GM06990 (cell line): Measurements from ENCODE around the gene RPP40.
"Not testable (repeated sequence)": the region's sequence is repeated elsewhere in the genome, so short reads cannot be mapped to it uniquely, and the experiment has no call there.

Experiments
- DNase-seq: peaks from one replicate; pipeline ENCODE4 v3.0.0-alpha.2; 2011; ENCODE audit not compliant: insufficient read length; ENCODE audit errors: extremely low read depth
- H3K27me3 ChIP-seq: replicated peaks from 2 replicates; pipeline ENCODE4 v1.6.0; 2011; ENCODE audit warnings: low read length; ENCODE audit not compliant: control insufficient read depth, insufficient read depth
- H3K36me3 ChIP-seq: 2 replicates; pipeline ENCODE4 v1.5.1; 2011; ENCODE audit warnings: low read length; ENCODE audit not compliant: control insufficient read depth, insufficient read depth
- H3K4me3 ChIP-seq: replicated peaks from 2 replicates; pipeline ENCODE4 v1.5.1; 2011; ENCODE audit warnings: low read depth, mild to moderate bottlenecking, control low read depth, low read length
- TF ChIP-seq, protein P1 (sequence below): IDR thresholded peaks from 2 replicates; pipeline ENCODE4 v1.5.1; 2011; ENCODE audit warnings: low read length, control low read depth, mild to moderate bottlenecking, inconsistent platforms; ENCODE audit not compliant: insufficient read depth, poor library complexity, severe bottlenecking

The RPP40 gene

DNA sequence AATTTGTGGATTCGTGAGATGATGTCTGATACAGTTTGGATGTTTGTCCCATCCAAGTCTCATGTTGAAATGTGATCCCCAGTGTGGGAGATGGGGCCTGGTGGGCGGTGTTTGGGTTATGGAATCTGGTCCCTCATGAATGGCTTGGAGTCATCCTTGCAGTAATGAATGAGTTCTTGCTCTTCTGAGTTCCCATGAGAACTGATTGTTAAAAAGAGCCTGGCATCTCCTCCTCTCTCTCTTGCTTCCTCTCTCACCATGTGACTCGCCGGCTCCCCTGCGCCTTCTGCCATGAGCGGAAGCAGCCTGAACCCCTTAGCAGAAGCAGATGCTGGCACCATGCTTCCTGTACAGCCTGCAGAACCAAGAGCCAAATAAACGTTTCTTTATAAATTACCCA lies 30.5 kb upstream of the RPP40 start:
- no peaks in the 10 kb centered on the region; the same call in 1 of the 2 replicates for H3K27me3 ChIP-seq
- TF ChIP-seq, protein P1, sequence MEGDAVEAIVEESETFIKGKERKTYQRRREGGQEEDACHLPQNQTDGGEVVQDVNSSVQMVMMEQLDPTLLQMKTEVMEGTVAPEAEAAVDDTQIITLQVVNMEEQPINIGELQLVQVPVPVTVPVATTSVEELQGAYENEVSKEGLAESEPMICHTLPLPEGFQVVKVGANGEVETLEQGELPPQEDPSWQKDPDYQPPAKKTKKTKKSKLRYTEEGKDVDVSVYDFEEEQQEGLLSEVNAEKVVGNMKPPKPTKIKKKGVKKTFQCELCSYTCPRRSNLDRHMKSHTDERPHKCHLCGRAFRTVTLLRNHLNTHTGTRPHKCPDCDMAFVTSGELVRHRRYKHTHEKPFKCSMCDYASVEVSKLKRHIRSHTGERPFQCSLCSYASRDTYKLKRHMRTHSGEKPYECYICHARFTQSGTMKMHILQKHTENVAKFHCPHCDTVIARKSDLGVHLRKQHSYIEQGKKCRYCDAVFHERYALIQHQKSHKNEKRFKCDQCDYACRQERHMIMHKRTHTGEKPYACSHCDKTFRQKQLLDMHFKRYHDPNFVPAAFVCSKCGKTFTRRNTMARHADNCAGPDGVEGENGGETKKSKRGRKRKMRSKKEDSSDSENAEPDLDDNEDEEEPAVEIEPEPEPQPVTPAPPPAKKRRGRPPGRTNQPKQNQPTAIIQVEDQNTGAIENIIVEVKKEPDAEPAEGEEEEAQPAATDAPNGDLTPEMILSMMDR, result no peak
- DNase-seq, result no peak
- no peak overlapping the region for H3K4me3 ChIP-seq
- H3K36me3 ChIP-seq, result no peaks in the 10 kb centered on the region

DNA sequence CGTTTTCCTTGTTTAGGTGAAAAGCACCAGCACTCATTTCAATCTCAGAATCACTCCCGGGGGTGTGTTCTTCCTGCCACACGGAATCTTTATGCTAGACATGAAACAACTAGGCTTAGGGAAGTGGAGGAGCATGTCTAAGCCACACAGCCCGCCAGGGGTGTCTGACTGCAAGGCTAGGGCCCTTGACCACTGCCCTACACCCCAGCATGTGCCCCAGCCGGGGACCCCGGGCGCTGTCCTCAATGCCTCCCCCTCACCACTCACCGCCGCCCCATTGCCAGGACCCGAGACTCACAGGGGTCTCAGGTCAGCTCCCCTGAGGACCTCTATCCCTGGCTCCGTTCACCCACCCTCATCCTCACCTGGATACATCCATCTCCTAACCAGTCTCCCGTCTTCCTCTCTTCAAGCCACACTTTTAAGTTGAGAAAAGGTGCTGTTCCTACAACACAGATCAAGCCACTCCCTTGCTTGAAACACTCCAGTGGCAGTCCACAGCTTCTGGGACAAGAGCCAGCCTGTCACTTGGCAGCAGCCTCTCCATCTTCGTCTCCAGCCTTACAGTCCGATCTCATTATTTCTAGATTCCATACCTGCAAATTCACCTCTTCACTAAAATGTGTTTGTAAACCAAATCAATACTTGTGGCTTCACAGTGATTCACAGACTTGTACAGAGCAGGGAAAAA lies 29.5 kb upstream of the RPP40 start:
- H3K4me3 ChIP-seq, H3K36me3 ChIP-seq, H3K27me3 ChIP-seq, DNase-seq: not testable (repeated sequence)

DNA sequence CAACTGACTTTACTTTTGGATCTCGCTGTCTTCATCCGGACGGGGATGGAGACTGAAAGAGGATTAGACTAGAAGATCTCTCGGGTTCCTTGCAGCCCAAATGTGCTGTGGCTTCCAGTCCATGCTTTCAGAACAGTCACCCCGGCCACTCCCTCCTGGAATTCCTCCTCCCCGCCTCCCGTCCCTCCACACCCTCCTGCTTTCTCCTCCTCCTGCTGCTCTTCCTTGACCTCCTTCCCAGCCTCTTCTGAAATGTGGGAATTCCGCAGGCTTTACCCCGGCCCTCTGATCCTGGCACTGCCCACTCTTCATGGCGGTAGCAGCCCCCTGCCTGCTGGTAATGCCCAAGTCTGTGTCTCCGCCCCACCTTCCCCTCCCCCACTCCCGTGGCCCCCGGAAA lies 28.9 kb upstream of the RPP40 start:
- H3K27me3 ChIP-seq, DNase-seq, H3K36me3 ChIP-seq, H3K4me3 ChIP-seq: not testable (repeated sequence)

DNA sequence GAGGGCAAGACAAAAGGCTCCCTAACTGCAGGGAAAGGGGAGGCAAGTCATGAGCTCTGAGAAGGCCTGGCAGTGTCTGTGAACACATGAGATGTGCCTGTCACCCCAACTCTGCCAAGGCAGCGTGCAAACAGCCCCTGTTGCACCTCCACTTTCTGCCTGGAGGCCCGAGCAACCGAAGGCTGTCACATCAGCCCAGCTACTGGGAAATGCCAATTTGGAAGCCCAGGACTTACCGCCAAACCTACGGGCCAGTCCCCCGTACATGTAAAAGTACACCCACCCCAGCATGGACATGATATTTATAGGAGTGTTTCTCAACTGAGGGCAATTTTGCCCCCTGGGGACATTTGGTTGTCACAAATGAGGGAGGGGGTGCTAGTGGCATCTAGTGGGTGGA lies 27.3 kb upstream of the RPP40 start:
- no peaks in the 10 kb centered on the region for H3K36me3 ChIP-seq
- TF ChIP-seq, protein P1, result no peak
- H3K27me3 ChIP-seq, result no peaks in the 10 kb centered on the region
- no peak for DNase-seq
- H3K4me3 ChIP-seq, result no peak overlapping the region

DNA sequence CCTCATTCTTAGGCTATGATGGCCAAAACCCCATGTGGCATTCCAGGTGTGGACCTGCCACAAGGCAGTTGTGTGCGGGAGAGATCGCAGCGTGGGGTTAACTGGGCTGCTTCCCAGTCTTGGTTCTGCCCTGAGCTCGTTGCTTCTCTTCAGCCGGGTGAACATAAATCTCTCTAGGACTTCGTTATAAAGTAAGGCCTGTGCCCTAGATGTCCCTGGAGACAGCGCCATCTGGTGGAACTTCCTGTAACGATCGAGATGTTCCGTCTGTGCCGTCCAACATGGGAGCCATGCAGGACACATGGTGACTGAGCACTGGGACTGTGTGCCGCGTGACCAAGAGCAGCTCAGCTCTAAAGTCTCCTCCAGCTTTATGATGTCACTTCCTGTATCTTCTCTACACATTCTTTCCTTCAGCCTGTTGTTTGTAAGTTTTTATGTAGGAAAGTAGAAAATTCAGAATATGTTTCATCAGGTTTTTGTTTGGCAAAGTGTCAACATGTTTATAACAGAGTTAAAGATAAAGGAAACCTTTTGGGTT lies 26.8 kb upstream of the RPP40 start:
- DNase-seq, result peak; percentile 70
- H3K36me3 ChIP-seq, result no peaks in the 10 kb centered on the region
- TF ChIP-seq, protein P1, result peak; percentile 72
- H3K4me3 ChIP-seq, result no peak overlapping the region
- H3K27me3 ChIP-seq, result no peaks in the 10 kb centered on the region

DNA sequence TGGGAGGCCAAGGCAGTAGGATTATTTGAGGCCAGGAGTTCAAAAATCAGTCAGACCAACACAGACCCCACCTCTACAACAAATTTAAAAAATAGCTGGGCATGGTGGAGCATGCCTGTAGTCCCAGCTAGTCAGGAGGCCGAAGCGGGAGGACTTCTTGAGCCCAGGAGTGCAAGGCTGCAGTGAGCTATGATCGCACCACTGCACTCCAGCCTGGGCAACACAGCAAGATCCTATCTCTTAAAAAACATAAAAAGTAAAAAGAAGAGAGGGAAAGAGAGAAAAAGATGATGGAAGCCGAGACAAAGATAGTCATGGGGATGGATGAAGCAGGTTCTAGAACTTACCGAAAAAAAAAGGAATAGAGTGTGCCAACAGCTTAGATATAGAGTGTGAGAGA lies 25.8 kb upstream of the RPP40 start:
- Histone ChIP-seq H3K27me3 (no peaks in the 10 kb centered on the region), H3K36me3 (no peaks in the 10 kb centered on the region), H3K4me3 (no peak overlapping the region)
- DNase-seq, result no peak
- TF ChIP-seq, protein P1, result no peak

DNA sequence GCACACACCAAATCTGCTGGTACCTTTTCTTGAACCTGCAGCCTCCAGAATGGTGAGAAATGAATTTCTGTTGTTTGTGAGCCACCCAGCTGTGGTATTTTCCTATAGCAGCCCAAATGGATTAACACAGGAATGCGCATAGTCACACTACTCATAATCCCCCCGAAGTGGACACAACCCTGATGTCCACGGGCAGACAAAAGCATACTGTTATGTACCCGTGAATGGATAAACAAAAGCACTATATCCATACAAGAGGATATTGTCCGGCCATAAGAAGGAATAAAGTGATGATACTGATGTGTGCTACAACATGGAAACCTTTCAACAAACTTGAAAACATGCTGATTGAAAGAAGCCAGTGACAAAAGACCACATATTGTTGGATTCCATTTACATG lies 25.1 kb upstream of the RPP40 start:
- TF ChIP-seq, protein P1, result no peak
- H3K27me3 ChIP-seq, result no peaks in the 10 kb centered on the region
- no peak overlapping the region for H3K4me3 ChIP-seq
- no peaks in the 10 kb centered on the region for H3K36me3 ChIP-seq
- no peak for DNase-seq
